Mucosa of descending colon (tissue), 3 donors: ENCODE data around the gene SETD1B. TPM values are rescaled to one million over a fixed set of nuclear protein-coding genes. Genes with fewer than 3 reads are reported as not detected.

ENCODE experiments used
- ATAC-seq: fragments of 200-7000 bp; cut with Tn5 transposase; one replicate; pipeline ENCODE4 v1.9.1; 2020; ENCODE audit warnings: mild to moderate bottlenecking, moderate library complexity
- DNase-seq, 3 donors: peaks; one replicate each; pipeline ENCODE4 v3.0.0-alpha.2; 2020
- H3K36me3 ChIP-seq: fragments of 200-600 bp; one replicate; pipeline ENCODE4 v1.8.0; 2021; ENCODE audit warnings: low read depth, mild to moderate bottlenecking
- H3K4me1 ChIP-seq: fragments of 200-600 bp; one replicate; pipeline ENCODE4 v1.8.0; 2021; ENCODE audit warnings: low read depth, mild to moderate bottlenecking
- H3K4me3 ChIP-seq: fragments of 200-600 bp; one replicate; pipeline ENCODE4 v1.8.0; 2021; ENCODE audit warnings: mild to moderate bottlenecking
- H3K9me3 ChIP-seq: fragments of 200-600 bp; one replicate; pipeline ENCODE4 v1.8.0; 2021; ENCODE audit warnings: mild to moderate bottlenecking
- CTCF ChIP-seq: fragments of 200-600 bp; IDR thresholded peaks from one replicate; pipeline ENCODE4 v1.8.0; 2022; ENCODE audit warnings: antibody characterized with exemption, mild to moderate bottlenecking
- intact Hi-C, 2 donors: fragments of 100-400 bp; cut with DNase I in 1 of 2; cut with micrococcal nuclease in 1 of 2; formaldehyde crosslinking; loops; one replicate each; pipeline versions ENCODE4 v1.11.0 to v1.11.1; 2022; cut with DNase I, micrococcal nuclease
- total RNA-seq, 3 donors: library from RNA; stranded (reverse); fragmentation: NEBNext Ultra II Directional in 2 of 3; extraction: Animal tissue kit (Norgen Biotek cat#: 25700) in 2 of 3; gene quantifications; one replicate each; pipeline versions ENCODE4 v1.2.1 to v1.2.4, GENCODE V29; 2021 to 2023
- donor health status: DM: no; HTN: no; CAD: no; lungs with moderate emphysema.
- donor health status: DM: no; HTN: no; CAD: no.
- donor health status: DM: no; HTN: yes; CAD: no.

Gene SETD1B
- total RNA-seq, 3 donors from 2014 or later, result 23.8 to 38.3 (median 27.5) TPM

DNA sequence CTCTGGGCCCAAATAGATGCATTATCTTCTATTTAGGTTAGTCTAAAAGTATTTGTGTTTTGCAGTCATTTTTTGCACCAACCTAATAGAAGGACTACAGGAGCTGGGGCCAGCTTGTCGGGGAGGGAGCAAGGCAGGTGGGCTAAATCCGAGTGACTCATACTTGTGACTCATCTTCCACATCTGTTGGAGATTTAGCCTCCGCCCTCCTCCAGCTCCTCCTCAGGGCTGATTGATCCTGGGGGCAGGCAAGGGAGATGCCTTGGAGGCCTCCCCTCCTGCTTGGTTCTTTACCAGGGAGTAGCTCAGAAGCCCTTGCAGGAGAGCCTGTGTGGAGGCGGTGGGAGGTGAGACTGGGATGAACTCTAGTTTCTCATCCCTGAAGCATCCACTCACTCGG lies 38.2 kb upstream of the SETD1B start:
- no peaks in the 10 kb centered on the region for H3K9me3 ChIP-seq
- no peak for DNase-seq
- H3K36me3 ChIP-seq, result no peaks in the 10 kb centered on the region
- intact Hi-C loops, result no loop called here
- no peak for ATAC-seq
- H3K4me3 ChIP-seq, result no peak overlapping the region
- no peak for TF ChIP-seq CTCF
- no peaks in the 10 kb centered on the region for H3K4me1 ChIP-seq

DNA sequence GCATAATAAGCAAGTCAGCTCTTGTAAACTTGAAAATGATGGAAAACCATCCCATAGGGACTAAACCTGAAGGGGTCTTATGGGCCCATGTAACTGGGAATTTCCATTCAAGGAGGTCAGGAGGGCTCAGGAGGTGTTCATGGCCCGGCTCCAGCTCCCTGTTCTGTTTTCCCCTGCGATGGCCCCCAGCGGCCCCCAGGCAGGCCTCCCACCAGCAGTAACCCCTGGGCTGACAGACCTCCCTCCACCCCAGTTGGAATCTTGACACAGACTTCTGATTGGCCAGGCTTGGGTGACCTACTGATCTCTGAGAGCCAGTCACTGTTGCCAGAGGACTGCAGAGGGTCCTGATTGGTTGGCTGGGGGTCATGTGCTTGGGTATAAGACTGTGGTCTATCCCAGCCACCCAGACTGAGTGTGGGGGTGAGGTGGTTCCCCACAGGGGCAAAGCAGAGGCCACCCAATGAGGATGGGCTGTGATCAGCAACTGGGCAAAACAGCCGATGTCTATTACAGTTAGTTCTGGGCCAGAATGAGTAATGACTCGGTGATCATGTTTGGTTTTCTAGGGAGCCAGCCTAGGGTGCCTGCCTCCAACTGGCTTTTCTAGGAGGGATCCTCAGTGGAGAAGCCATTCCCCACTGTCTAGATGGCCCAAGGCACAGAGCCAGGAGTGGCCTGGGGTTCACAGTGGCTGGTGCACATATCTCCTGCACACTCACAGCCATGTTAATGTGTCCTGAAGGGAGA lies 37.3 kb upstream of the SETD1B start:
- no peak overlapping the region for H3K4me3 ChIP-seq
- no peak for DNase-seq
- H3K4me1 ChIP-seq, result no peaks in the 10 kb centered on the region
- intact Hi-C loops, result no loop called here
- no peaks in the 10 kb centered on the region for H3K36me3 ChIP-seq
- ATAC-seq, result no peak
- TF ChIP-seq CTCF, result no peak
- H3K9me3 ChIP-seq, result no peaks in the 10 kb centered on the region

DNA sequence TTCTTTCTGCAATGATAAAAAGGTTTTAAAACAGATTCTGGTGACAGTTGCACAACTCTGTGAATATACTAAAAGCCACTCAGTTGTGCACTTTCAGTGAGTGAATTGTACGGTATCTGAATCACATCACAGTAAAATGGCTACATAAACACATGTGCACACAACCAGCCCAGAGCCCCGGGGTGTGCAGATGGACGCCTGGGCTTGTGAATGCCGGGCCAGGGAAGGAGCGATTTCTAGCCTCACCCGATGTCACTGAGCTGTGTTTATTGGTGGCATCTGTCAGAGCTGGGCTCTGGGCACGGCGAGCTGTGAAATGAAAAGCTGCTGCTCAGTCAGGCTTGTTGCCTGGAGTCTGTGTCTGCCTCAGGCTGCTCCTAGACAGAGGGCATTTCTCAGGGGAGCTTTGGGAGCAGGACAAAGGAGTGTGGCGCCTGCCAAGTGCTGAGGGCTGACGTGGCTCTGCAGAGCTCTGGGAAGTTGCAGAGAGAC lies 36.2 kb upstream of the SETD1B start:
- ATAC-seq (no peak), DNase-seq (no peak)
- H3K4me1 ChIP-seq, result no peaks in the 10 kb centered on the region
- intact Hi-C loops, result no loop called here
- no peak overlapping the region for H3K4me3 ChIP-seq
- no peak for TF ChIP-seq CTCF
- H3K9me3 ChIP-seq, result no peaks in the 10 kb centered on the region
- H3K36me3 ChIP-seq, result no peaks in the 10 kb centered on the region

- Histone ChIP-seq H3K9me3 (no peaks in the 10 kb centered on the region), H3K36me3 (no peaks in the 10 kb centered on the region), H3K4me1 (peaks cover 4% of the 10 kb centered on the region), H3K4me3 (no peak overlapping the region)
- ATAC-seq, result no peak
- DNase-seq, result no peak
- intact Hi-C loops, result no loop called here
- TF ChIP-seq CTCF, result no peak
Observed at GRCh38 chr12:121769297-121769830, 34.4 kb upstream of the SETD1B start.

DNA sequence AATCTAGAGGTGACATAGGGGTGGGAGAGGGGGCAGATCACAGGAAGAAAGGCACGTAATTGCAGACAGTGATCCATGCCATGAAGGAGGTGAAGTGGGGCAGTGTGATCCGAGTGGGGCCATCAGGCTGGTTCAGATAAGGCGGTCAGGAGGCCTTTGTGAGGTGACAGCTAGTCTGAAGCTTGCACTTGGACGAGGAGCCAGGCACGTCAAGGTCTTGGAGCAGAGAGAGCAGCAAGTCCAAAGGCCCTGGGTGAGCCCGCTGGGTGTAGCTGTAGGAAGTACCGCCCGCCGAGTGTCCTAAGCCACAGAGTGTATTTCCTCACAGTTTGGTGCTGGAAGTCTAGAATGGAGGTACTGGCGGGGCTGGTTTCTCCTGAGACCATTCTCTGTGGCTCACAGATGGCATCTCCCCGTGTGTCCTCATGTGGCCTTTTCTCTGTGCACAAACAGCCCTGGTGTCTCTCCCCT lies 33.9 kb upstream of the SETD1B start:
- Histone ChIP-seq H3K9me3 (no peaks in the 10 kb centered on the region), H3K36me3 (no peaks in the 10 kb centered on the region), H3K4me1 (peaks cover 4% of the 10 kb centered on the region), H3K4me3 (no peak overlapping the region)
- DNase-seq (peak in 1 of 3 donors; percentile 43), ATAC-seq (peak; percentile 69)
- no peak for TF ChIP-seq CTCF
- intact Hi-C loops, result loop anchor here in 1 of 2 donors (5.0 kb wide), 1 partner anchor 73 kb away; no protein-coding TSS in a partner anchor
